SK-N-MC (cell line): ENCODE measurements around the gene WDR20.

Experiments used
- EZH2 ChIP-seq: fragments of 200-600 bp; sonication (generic); IDR thresholded peaks from one replicate; pipeline ENCODE4 v1.6.1; 2017; ENCODE audit warnings: antibody characterized with exemption
- POLR2AphosphoS5 ChIP-seq: IDR thresholded peaks from 2 replicates; pipeline ENCODE4 v1.6.1; 2012; ENCODE audit warnings: mild to moderate bottlenecking, low read depth, low read length, borderline replicate concordance

DNA sequence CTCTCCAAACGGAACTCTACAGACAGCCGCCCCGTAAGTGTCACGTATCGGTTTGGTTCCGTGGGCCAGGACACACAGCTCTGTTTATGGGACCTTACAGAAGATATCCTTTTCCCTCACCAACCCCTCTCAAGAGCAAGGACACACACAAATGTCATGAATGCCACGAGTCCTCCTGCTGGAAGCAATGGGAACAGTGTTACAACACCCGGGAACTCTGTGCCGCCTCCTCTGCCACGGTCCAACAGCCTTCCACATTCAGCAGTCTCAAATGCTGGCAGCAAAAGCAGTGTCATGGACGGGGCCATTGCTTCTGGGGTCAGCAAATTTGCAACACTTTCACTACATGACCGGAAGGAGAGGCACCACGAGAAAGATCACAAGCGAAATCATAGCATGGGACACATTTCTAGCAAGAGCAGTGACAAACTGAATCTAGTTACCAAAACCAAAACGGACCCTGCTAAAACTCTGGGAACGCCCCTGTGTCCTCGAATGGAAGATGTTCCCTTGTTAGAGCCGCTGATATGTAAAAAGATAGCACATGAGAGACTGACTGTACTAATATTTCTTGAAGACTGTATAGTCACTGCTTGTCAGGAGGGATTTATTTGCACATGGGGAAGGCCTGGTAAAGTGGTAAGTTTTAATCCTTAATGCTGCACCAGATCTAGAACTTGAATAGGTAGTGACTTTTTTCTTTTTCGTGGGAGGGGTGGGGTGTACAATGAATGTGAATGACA lies 69.7 kb downstream of the WDR20 start:
- no peak for TF ChIP-seq POLR2AphosphoS5
- TF ChIP-seq EZH2: no peak
